Inflammatory macrophage (primary cell): ENCODE data around the gene KCNIP3.
"Not testable (repeated sequence)": the region's sequence is repeated elsewhere in the genome, so short reads cannot be mapped to it uniquely, and the experiment has no call there.

ENCODE experiments used
- DNase-seq, 2 donors: peaks; one replicate each; pipeline ENCODE4 v3.0.0-alpha.2; 2020 to 2022

The KCNIP3 gene

DNA sequence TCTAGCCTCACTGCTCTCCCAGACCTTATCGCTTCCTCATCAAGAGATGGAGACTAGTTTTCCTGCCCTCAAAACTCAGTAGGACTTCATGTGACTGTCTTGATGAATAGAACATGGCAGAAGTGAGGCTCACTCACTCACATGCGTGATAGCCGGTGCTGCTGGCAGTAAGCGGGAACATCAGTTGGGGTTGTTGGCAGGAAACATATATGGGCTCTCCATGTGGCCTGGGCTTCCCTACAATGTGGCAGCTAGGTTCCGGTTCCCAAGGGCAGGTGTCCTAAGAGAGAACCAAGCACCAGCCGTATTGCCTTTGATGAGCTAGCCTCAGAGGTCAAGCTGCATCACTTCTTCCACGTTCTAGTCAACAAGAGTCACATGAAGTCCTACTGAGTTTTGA, 90.2 kb downstream of the KCNIP3 start:
- no peak for DNase-seq

DNA sequence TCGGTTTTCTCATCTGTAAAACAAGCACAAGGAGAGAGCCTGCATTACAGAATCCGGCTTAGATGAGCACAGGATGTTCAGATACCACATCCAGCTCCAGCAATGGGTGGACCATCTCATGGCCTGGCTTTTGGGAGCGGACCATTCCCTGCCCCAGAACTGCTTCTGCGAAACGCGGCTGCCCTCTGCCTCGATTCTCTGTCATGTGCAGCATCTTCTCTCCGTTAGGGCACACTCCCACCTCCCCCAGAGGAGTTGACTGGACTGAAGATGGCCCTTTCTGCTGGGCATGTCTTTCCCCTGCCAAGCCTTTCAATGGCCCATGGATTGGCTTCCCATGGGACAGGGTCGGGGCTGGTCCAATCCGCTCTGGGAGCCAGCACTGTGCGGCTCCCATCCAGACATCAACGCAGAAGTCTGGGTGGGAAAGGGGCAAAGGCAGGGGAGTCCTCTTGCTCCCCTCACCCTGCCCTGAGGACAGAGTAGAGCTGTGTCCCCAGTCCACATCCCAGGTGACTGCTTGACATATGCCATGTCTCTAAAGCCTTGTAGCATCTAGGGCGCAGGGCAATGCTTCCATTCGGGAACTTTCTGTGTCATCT, 91.0 kb downstream of the KCNIP3 start:
- DNase-seq, result no peak

DNA sequence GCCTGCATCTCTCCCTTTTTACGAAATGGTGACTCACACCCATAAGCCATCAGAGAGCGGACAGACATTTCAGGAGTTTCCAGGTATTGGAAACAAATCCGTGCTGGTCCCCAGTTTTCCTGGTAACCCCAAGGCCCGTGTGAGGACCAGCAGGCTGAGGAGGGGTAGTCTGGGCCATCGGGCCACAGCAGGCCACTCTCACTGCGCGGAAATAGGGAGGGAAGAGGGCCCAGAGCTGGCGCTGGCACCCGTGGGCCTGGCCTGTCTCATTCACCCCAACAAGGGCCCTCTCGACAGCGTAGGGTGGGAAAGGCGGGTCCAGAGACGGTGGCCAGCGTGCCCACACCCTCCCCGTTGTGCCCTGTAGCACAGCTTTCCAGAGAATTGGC, 91.7 kb downstream of the KCNIP3 start:
- no peak for DNase-seq

DNA sequence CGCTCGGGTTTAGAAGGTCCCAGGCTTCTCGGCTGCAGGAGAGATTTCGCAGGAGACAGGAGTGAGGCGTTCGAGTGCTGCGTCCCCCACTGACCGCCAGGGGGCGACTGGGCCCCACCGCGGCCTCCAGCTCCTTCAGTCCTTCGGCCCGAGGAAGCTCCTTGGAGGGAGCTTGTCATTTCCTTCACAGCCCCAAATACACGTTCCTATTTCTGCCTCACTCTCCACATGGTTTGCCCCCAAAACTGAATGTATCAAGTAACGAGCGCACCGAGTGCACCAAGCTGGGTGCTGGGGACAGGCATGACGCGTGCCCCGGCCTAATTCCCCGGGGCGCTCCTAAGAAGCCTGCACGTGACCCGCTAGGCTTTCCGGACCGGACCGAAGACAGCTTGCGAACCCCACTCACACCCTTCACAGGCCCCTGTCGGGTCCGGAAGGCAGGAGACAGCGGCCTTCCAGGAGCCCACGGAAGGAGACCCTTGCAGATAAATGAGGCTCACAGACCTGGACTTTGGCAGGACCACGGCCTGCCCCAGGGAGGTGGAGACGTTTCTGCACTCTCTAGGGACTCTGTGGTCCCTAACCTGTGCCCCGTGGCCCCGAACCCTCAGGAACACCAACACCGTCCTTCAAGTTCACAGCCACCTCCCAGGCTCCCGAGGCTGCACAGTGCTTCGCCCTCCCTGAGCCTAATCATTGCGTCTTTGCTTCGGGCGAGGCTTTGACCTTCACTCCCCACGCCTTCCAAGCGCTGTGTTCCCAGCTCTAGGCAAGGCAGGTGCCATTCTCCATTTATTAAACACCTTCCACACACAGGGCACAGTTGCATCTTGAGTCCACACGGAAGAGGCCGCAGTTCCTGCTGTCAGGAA, 92.3 kb downstream of the KCNIP3 start:
- peak; percentile 43 to 63 for DNase-seq

DNA sequence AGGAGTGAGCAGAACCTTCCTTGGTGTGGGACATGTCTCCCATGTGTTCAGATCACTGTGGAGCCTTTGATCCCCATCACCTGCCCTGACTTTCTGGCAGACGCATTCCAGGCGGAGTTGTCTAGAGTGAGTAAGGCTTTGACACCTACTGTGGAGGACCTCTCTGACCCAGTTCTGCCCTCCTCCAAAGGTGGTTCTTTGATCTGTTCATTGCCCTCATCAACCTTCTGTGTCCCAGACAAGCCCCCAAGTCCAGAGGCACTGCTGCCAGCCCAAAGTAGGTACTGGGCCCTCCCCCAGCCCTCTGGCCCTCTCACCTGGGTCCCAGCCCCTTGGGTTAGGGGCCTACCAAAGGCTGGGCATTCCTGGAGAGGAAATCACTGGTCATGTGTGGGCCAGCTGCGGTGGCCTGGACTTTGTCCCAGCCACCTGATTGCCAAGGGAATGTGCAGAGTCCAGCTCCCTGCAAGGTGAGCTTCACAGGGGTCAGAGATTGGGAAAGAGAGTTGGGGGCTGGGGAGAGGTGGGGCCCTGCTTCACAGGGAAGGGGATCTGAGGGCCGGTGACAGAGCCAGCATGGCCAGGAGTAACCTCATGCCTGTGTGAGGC, 93.2 kb downstream of the KCNIP3 start:
- no peak for DNase-seq

DNA sequence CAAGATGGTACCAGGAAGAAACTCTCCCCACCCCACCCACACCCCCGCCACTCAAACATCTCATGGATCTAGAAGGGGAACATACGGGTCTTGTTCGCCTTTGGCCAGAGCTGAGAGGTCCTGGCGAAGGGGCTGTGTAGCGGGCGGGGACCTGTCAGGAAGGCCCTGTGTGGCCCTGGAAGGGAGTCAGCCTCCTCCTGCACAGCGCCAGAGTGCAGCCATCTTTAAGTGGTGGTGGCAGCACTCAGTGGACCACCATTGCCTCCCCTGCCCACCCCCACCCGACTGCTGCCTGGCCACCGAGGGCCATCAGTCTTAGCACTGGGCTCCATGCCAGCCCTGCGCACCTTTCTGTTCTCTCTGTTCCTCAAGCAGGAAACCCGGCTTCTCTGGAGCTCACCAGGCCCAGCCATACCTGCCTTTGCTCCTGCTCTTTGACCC, 93.8 kb downstream of the KCNIP3 start:
- no peak for DNase-seq

DNA sequence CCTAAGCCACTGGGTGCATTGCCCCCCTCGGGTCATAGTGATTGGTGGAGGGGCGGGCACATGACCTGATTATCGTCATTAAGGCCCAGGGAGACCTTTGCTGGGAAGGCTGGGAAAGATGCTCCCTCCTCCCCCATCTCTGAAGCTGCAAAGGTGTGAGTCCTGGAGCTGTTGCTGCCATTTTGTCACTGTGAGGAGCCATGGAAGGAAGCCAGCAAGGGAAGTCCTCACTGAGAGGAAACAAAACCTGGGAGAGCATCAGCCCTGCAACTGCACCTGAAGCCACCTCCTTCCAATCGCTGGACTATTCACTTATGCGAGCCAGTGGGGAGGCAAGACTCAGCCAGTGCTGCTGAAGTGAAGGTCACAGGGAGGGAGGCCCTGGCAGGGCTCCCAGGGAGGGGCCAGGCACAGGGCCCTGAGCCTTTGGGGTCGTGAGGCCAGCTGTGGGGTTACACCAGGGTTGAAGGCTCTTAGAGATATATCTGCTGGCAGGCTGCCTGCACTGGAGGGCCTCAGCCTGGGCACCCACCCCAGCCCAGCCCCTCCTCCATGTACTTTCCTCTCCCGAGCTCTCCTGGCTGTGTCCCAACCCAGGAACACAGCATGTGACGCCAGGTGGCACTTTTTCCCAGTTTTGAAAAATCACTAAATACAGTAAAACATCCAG, 94.6 kb downstream of the KCNIP3 start:
- no peak for DNase-seq

DNA sequence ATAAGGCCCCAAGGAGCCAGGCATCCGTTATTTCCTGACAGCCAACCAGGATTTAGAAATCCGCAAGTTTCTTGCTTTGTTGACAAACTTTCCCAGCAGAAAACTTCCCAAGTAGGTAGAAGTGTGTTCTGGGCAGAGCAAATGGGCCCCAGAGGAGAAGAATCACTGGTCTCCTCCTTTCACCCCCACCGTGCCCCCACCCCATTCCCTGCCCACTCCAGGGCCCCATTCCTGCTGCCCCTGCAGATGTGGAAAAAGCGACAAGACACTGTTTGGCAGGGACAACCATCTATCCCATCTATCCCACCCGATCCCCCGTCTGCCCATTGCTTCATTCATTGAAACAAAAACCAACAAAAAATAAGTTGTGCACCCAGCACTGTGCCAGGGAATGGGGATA, 95.2 kb downstream of the KCNIP3 start:
- no peak for DNase-seq

DNA sequence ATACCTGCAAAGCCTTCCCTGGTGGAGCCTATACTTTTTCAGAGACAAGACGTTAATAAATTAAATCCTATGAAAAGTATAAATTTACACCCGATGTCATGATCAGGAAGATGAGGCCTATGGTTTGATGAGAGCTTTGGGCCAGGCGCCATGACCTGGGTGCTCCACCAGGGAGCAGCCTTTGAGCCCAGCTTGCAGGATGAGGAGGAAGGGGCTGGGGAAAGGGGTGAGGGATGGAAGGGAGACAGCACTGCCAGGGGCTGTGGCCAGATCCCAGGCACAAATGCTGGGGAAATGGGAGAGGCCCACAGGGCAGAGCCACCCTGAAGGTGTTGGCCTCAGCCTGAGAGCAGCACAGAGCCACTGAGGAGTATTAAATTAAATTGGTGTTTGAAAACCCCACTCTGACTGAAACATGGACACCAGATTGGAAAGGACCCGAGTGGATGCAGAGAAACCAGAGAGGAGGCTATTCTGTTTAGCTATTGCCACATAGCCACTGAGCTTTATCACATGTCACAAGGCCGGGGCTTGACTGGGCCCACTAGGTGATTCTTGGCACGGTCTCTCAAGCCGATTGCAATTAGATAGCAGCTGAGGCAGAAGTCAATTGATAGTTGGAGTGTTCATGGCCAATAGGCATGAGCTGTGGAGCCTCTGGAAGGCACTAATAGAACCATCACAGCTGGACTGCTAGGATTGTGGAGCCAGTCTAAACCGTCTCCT, 95.7 kb downstream of the KCNIP3 start:
- DNase-seq, result no peak

DNA sequence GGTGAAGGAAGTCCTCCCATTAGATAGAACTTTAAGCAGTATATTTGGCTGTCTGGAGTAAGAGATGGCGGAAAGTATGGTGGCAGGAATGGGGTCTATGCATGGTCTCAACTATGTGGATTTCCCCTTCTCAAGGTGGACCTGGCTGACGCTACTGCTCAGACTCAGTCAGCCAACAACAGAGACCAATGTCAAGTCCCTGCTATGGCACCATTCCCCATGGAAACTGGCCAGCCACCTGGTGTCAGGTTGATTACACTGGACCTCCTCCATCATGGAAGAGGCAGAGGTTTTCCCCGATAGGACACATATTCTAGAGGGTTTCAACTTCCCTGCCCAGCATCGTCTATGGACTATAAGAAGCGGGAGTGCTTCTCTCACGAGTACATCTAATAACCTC, 96.8 kb downstream of the KCNIP3 start:
- no peak for DNase-seq

DNA sequence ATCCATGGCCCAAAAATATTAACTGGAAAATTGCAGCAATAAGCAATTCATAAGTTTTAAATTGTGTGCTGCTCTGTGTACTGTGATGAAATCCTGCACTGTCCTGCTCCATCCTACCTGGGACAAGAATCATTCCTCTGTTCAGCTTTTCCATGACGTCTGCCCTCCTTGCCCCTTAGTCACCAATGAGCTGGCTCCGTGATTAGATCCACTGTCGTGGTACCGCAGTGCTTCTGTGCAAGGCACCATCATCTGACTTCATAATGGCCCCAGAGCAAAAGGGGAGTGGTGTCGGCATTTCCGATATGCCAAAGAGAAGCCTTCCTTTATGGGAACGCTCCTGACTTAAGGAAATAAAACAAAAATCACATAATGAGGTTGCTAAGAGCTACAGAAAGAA, 101.9 kb downstream of the KCNIP3 start:
- DNase-seq, result no peak

DNA sequence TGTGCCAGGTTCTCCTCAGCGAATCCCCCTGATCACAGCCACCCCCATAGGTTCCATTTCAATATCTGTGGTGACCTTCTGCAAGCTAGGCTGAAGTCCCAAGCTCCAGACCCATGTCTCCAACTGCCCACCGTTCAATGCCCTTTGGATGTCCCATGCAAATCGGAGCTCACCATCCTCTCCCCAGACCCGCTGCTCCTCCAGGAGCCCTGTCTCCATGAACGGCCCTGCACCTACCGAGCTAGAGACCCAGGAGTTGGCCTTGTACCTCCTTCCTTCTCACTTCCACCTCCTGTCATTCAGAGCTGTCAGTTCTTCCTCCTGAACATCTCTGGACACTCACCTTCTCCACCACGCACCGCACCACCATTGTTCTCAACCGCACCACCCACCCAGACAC, 104.3 kb downstream of the KCNIP3 start:
- DNase-seq, result no peak

DNA sequence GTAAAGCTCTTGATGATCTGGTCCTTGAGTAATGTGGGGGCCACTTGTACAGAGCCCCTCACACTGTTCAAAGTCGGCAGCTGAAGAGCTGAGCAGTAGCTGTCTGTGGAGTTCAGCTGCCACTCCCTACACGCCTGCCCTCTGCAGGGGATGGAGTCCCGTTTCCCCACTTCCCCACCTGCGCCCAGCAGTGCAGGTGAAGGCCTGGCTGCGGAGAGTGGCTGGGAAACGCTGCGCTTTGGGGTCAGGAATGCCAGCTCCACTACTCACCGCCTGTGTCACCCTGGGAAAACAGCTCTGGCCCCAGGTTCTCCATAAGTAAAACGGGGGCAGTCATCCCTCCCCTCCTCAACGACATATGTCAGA, 104.8 kb downstream of the KCNIP3 start:
- DNase-seq, result not testable (repeated sequence)

DNA sequence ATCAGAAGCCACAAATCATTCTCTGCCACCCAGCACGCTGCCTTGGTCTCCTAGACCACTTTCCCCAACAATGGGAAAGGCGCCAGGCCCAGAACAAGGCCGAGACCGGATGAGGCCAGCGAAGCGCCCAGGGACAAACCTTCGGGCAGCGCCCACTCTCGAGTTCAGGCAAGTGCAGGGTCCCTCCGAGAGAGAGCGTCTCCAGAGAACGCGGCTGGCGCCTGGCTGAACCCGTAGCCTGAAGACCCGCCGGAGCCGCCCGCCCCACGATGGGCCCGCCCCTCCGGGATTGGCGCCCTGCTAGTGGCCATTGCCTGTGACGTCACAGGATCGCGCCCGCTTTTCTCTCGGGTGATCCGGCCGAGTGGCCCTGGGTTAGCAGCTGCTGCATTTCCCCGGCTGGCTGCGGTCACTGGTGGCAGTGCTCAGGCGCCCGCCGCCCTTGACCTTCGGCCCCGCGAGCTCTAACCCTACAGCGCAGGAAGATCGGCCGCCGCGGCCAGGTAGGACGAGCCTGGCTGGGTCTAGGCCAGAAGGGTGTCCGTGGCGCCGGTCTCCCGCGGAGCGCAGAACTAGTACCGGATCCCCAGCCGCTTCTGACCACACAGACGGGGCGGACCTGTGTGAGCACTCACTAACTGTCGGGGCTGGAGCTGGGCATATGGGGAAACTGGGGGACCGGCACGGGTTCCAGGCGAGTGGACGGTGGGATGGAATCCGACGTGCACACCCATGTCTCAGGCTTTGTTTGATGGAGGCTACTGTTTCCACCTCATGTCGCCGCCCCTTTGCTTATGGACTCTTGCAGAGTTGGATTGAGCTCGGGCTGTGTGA, 105.4 kb downstream of the KCNIP3 start, which contains the start of gene FAHD2A:
Gene FAHD2A, plus strand, starts transcription at position 339 of the 834 bp plus-strand sequence. CDS start 2,851 bp downstream, outside the sequence.
- DNase-seq, result peak; percentile 91 to 94

DNA sequence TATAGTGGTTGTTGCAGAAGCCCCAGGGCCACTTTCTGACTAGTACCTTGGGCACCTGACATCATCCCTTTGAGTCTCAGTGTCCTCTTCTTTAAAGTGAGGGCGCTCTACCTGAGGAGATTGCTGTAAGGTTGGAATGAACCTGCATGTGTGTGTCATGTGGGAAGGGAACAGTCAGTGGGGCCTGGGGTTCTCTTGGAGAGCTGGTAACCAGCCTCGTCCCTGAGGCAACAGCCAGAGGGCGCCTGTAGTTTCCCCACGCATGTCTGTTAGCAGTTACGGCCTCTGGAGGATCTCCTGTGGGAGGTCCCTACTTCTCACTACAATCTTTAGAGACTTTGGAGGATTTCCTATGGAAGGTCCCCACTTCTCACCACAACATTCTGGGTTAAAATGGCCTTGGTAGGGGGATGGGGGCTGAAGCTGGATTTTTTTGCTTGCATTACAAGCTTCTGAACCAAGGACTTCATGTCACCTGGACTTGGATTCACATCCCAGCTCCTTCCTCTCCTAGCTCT, 106.1 kb downstream of the KCNIP3 start:
- DNase-seq, result peak; percentile 51 to 69

DNA sequence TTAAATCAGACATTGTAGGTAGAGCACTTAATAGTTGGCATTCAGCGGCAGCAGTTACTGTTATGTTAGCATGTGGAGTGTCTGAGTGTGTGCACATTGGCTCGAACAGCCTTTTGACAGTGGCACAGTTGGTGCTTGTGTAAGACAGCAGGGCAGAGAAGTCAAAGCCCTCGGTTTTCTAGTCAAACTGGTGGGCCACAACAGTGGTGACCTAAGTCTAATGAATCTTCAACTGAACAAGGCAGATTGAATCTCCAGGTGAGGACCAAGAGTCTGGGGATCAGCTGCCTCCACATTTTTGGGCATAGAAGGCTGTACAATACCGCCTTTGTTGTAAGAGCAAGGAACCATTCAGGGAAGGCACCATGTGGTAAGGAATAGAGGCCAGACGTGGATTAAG, 106.7 kb downstream of the KCNIP3 start:
- not testable (repeated sequence) for DNase-seq

DNA sequence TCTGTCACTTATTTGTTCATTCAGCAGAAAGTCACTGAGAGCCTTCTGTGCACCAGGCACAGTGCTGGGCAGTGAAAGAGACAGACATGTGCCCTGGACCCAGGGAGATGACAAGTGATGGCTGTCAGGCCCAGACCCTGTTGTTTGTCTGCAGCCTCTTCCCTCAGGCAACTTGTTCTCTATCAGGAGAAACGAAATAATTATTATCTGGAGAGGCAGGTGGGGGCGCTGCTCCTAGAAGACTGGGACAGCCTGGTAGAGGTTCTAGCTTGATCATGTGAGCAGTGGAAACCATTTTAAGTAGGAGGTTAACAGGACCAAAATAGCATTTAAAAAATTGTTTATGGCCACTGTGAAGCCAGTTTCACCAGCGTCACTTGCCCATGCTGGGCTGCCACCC, 107.5 kb downstream of the KCNIP3 start:
- not testable (repeated sequence) for DNase-seq

DNA sequence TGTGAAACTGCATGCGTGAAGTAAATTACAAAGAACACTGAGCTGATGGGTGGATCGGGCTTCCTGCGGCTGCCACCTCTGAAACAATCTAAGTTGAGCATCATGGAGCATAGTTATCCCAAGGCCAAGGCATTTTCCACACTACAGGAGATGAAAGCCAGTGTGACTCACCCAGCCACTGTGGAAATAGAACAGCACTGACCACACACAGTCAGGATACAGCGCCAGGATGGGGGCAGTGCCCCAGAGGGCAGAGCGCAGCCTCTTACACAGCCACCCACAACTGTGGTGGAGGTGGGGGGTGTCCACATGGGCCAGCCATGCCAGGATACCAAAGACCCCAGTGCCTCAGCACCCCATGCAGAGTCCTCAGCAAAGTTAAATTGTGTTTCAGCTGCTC, 114.1 kb downstream of the KCNIP3 start:
- not testable (repeated sequence) for DNase-seq

DNA sequence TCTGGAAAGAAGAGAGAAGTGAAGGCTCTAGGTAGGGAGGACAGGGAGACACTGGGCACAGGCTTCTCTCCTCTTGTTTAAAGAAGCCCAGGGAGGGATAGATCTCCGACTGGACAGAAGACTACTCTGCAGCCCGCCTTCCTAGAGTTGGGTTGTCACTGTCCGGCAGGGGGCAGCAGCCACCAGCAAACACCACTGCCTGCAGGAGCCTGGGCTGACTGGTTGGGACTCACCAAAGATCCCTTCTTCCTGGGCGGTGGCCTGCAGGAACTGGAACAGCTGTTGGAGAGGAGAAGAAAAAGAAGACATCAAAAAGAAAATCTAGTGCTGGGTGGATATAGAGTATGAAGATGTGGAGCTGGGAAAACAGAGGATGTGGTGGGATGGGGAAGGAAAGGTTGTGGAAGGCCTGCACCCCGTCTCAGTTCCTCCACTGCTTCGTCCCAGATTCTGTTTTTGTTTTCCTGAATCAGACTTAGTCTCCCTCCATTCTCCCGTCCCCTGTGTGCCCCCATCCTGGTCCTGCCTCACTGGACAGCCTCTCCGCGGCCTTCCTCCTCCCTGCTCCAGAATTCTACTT, 117.0 kb downstream of the KCNIP3 start:
- DNase-seq, result peak; percentile 48 to 71

DNA sequence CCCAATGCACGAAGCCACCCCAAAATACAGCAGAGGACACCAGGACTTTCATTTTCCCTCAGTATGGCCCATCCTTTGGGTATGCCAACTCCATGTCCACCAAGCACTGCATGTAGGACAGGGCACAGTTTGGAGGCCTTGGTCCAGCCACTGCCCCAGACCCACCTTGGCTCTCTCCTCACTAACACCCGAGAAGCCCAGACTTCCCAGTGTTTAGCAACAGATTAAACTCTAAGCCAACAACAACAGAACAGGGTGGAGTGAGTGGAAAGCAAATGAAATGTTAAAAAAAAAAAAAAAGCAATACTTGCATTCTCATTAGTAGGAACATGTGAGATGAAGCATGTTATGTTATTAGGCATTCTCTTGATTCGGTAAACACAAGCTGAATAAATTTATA, 118.0 kb downstream of the KCNIP3 start:
- DNase-seq, result not testable (repeated sequence)

DNA sequence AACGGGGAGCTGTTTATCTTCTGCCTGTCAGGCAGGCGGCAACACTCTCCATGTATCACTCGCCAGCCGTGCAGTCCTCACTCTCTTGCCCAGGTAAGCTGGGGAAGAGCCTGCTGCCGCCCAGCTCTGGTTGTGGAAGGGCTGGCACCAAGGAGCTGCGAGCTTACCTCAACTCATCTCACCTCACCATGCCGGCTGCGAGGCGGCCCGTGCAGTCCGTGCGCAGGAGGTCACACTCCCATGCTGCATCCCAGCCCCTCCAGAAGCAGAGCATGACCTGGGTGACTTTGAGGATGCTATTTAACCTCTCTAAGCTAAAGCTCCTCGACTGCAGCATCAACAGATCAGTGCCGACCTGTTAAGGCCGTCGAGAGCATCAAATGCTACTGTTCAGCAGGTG, 118.4 kb downstream of the KCNIP3 start:
- DNase-seq, result not testable (repeated sequence)
